ENCODE measurements around the gene CKMT2. TPM values are rescaled to one million over a fixed set of nuclear protein-coding genes. Genes with fewer than 3 reads are reported as not detected.

Gene CKMT2
- total RNA-seq, 1 experiment from 2014 or later = 1.8 TPM

DNA sequence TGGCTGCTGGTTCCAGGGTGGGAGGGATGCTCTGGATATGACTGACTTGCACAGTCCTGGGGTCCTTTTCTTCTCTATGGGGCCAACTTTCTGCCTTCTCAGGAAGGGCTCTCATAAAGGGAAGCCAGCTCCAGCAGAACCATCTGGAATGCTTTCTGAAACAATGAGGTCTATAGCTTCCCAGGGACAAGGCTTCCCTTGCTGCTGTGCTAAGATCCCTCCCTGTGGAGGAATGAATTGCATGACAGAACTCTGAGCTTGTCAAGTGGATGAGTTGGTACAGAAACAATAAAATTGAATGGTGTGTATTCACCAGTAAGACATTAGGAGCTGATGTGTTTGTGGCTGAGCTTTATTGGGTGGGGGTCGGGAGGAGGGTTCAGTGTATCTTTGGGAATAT, 19.8 kb downstream of the CKMT2 start:
- ATAC-seq (0 out of 2 replicates have a peak, but pooled peaks have one; percentile 17), DNase-seq (ENCODE audit: low spot score) (no peak)
- Mint-ChIP-seq H3K36me3 (peaks cover 6% of the 10 kb centered on the region; the same call in 1 of the 2 replicates), H3K27me3 (ENCODE audit: low read depth) (no peaks in the 10 kb centered on the region), H3K27ac (no peak overlapping the region), H3K4me1 (peaks cover 23% of the 10 kb centered on the region), H3K4me3 (no peak overlapping the region), H3K9me3 (no peaks in the 10 kb centered on the region)
- CTCF ChIA-PET = no interaction called here
- POLR2A ChIA-PET = no interaction called here
- TF ChIP-seq, protein P1, sequence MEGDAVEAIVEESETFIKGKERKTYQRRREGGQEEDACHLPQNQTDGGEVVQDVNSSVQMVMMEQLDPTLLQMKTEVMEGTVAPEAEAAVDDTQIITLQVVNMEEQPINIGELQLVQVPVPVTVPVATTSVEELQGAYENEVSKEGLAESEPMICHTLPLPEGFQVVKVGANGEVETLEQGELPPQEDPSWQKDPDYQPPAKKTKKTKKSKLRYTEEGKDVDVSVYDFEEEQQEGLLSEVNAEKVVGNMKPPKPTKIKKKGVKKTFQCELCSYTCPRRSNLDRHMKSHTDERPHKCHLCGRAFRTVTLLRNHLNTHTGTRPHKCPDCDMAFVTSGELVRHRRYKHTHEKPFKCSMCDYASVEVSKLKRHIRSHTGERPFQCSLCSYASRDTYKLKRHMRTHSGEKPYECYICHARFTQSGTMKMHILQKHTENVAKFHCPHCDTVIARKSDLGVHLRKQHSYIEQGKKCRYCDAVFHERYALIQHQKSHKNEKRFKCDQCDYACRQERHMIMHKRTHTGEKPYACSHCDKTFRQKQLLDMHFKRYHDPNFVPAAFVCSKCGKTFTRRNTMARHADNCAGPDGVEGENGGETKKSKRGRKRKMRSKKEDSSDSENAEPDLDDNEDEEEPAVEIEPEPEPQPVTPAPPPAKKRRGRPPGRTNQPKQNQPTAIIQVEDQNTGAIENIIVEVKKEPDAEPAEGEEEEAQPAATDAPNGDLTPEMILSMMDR (IDR thresholded peaks at IDR 0.05) = no peak
- TF ChIP-seq ZNF396 (CRISPR knock-in tag; IDR thresholded peaks at IDR 0.05; ENCODE audit: borderline replicate concordance) (no peak), ZNF416 (CRISPR knock-in tag; IDR thresholded peaks at IDR 0.05) (no peak), NFE2L1 (CRISPR knock-in tag; IDR thresholded peaks at IDR 0.05) (no peak), FOXP1 (CRISPR knock-in tag; IDR thresholded peaks at IDR 0.05; ENCODE audit: borderline replicate concordance) (no peak), FOXJ3 (CRISPR knock-in tag; IDR thresholded peaks at IDR 0.05; ENCODE audit: borderline replicate concordance) (no peak)
- TF ChIP-seq, protein P2, sequence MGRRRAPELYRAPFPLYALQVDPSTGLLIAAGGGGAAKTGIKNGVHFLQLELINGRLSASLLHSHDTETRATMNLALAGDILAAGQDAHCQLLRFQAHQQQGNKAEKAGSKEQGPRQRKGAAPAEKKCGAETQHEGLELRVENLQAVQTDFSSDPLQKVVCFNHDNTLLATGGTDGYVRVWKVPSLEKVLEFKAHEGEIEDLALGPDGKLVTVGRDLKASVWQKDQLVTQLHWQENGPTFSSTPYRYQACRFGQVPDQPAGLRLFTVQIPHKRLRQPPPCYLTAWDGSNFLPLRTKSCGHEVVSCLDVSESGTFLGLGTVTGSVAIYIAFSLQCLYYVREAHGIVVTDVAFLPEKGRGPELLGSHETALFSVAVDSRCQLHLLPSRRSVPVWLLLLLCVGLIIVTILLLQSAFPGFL (CRISPR knock-in tag; IDR thresholded peaks at IDR 0.05; ENCODE audit: borderline replicate concordance) = no peak
- TF ChIP-seq, protein P3, sequence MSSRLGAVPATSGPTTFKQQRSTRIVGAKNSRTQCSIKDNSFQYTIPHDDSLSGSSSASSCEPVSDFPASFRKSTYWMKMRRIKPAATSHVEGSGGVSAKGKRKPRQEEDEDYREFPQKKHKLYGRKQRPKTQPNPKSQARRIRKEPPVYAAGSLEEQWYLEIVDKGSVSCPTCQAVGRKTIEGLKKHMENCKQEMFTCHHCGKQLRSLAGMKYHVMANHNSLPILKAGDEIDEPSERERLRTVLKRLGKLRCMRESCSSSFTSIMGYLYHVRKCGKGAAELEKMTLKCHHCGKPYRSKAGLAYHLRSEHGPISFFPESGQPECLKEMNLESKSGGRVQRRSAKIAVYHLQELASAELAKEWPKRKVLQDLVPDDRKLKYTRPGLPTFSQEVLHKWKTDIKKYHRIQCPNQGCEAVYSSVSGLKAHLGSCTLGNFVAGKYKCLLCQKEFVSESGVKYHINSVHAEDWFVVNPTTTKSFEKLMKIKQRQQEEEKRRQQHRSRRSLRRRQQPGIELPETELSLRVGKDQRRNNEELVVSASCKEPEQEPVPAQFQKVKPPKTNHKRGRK (CRISPR knock-in tag; IDR thresholded peaks at IDR 0.05; ENCODE audit: borderline replicate concordance) = no peak
- TF ChIP-seq, protein P4, sequence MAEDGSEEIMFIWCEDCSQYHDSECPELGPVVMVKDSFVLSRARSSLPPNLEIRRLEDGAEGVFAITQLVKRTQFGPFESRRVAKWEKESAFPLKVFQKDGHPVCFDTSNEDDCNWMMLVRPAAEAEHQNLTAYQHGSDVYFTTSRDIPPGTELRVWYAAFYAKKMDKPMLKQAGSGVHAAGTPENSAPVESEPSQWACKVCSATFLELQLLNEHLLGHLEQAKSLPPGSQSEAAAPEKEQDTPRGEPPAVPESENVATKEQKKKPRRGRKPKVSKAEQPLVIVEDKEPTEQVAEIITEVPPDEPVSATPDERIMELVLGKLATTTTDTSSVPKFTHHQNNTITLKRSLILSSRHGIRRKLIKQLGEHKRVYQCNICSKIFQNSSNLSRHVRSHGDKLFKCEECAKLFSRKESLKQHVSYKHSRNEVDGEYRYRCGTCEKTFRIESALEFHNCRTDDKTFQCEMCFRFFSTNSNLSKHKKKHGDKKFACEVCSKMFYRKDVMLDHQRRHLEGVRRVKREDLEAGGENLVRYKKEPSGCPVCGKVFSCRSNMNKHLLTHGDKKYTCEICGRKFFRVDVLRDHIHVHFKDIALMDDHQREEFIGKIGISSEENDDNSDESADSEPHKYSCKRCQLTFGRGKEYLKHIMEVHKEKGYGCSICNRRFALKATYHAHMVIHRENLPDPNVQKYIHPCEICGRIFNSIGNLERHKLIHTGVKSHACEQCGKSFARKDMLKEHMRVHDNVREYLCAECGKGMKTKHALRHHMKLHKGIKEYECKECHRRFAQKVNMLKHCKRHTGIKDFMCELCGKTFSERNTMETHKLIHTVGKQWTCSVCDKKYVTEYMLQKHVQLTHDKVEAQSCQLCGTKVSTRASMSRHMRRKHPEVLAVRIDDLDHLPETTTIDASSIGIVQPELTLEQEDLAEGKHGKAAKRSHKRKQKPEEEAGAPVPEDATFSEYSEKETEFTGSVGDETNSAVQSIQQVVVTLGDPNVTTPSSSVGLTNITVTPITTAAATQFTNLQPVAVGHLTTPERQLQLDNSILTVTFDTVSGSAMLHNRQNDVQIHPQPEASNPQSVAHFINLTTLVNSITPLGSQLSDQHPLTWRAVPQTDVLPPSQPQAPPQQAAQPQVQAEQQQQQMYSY (CRISPR knock-in tag; IDR thresholded peaks at IDR 0.05) = no peak

DNA sequence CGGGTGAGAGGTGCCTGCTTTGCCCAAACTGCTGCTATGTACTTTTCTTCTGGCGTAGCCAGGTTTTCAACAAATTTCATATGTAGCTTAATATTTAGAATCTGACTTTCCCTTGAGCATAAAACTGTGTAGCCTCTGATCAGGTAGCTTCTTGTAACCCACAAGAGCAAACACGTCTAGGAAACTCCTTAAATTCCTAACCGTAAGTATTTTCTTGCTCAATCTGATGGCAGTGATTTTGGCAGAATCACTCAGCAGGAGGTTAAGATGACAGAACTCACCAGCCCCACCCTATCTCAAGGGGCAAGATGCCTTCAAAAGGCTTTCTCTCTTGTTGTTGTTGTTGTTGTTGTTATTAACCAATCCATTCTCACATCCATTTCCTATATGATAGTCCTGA, 20.8 kb downstream of the CKMT2 start:
- Mint-ChIP-seq H3K27me3 (ENCODE audit: low read depth) (no peaks in the 10 kb centered on the region), H3K9me3 (no peaks in the 10 kb centered on the region), H3K4me3 (no peak overlapping the region), H3K27ac (no peak overlapping the region), H3K36me3 (peaks cover 6% of the 10 kb centered on the region; the same call in 1 of the 2 replicates), H3K4me1 (peaks cover 23% of the 10 kb centered on the region)
- ATAC-seq (no peak), DNase-seq (ENCODE audit: low spot score) (no peak)
- POLR2A ChIA-PET = no interaction called here
- CTCF ChIA-PET = no interaction called here
- TF ChIP-seq SP1 (CRISPR knock-in tag; conservative IDR thresholded peaks at IDR 0.05) (no peak), ZNF317 (CRISPR knock-in tag; IDR thresholded peaks at IDR 0.05; ENCODE audit: borderline replicate concordance, low read depth) (no peak), SMAD4 (CRISPR knock-in tag; IDR thresholded peaks at IDR 0.05) (no peak), GRHL2 (CRISPR knock-in tag; IDR thresholded peaks at IDR 0.05; ENCODE audit: insufficient replicate concordance, severe bottlenecking) (no peak), NR3C1 (CRISPR knock-in tag; conservative IDR thresholded peaks at IDR 0.05; ENCODE audit: low read depth) (no peak), NFYB (CRISPR knock-in tag; conservative IDR thresholded peaks at IDR 0.05; ENCODE audit: low read depth) (no peak), ZNF138 (CRISPR knock-in tag; conservative IDR thresholded peaks at IDR 0.05) (no peak), NR2C2 (CRISPR knock-in tag; IDR thresholded peaks at IDR 0.05) (no peak), FOXJ3 (CRISPR knock-in tag; IDR thresholded peaks at IDR 0.05; ENCODE audit: borderline replicate concordance) (no peak), FOXP1 (CRISPR knock-in tag; IDR thresholded peaks at IDR 0.05; ENCODE audit: borderline replicate concordance) (no peak), IRF2 (CRISPR knock-in tag; IDR thresholded peaks at IDR 0.05; ENCODE audit: borderline replicate concordance, low read depth) (no peak), ZNF219 (CRISPR knock-in tag; IDR thresholded peaks at IDR 0.05; ENCODE audit: borderline replicate concordance) (no peak), GABPB1 (CRISPR knock-in tag; IDR thresholded peaks at IDR 0.05) (no peak), KAT7 (CRISPR knock-in tag; IDR thresholded peaks at IDR 0.05; ENCODE audit: borderline replicate concordance) (no peak)
- TF ChIP-seq, protein P5, sequence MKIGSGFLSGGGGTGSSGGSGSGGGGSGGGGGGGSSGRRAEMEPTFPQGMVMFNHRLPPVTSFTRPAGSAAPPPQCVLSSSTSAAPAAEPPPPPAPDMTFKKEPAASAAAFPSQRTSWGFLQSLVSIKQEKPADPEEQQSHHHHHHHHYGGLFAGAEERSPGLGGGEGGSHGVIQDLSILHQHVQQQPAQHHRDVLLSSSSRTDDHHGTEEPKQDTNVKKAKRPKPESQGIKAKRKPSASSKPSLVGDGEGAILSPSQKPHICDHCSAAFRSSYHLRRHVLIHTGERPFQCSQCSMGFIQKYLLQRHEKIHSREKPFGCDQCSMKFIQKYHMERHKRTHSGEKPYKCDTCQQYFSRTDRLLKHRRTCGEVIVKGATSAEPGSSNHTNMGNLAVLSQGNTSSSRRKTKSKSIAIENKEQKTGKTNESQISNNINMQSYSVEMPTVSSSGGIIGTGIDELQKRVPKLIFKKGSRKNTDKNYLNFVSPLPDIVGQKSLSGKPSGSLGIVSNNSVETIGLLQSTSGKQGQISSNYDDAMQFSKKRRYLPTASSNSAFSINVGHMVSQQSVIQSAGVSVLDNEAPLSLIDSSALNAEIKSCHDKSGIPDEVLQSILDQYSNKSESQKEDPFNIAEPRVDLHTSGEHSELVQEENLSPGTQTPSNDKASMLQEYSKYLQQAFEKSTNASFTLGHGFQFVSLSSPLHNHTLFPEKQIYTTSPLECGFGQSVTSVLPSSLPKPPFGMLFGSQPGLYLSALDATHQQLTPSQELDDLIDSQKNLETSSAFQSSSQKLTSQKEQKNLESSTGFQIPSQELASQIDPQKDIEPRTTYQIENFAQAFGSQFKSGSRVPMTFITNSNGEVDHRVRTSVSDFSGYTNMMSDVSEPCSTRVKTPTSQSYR (CRISPR knock-in tag; IDR thresholded peaks at IDR 0.05) = no peak
- TF ChIP-seq, protein P6, sequence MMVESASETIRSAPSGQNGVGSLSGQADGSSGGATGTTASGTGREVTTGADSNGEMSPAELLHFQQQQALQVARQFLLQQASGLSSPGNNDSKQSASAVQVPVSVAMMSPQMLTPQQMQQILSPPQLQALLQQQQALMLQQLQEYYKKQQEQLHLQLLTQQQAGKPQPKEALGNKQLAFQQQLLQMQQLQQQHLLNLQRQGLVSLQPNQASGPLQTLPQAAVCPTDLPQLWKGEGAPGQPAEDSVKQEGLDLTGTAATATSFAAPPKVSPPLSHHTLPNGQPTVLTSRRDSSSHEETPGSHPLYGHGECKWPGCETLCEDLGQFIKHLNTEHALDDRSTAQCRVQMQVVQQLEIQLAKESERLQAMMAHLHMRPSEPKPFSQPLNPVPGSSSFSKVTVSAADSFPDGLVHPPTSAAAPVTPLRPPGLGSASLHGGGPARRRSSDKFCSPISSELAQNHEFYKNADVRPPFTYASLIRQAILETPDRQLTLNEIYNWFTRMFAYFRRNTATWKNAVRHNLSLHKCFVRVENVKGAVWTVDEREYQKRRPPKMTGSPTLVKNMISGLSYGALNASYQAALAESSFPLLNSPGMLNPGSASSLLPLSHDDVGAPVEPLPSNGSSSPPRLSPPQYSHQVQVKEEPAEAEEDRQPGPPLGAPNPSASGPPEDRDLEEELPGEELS (CRISPR knock-in tag; IDR thresholded peaks at IDR 0.05) = no peak

All from WTC11 (cell line).